Activated B cell treated with CpG ODN at 0.5 μM for 24 hours (primary cell): ENCODE measurements around the gene IL32. TPM values are rescaled to one million over a fixed set of nuclear protein-coding genes. Genes with fewer than 3 reads are reported as not detected.

Experiments
- ATAC-seq: fragments of 200-7000 bp; cut with Tn5 transposase; one replicate; pipeline ENCODE4 v1.10.0; 2021; ENCODE audit warnings: low read depth, mild to moderate bottlenecking, moderate library complexity
- CTCF ChIA-PET: fragments of 350-600 bp; sonication (Branson Sonifier 250); formaldehyde crosslinking; loops from one replicate; lab custom pipeline; 2021; ENCODE audit warnings: antibody characterized with exemption; lab: Charles Lee
- POLR2A ChIA-PET: fragments of 350-600 bp; sonication (Branson Sonifier 250); formaldehyde crosslinking; loops from one replicate; lab custom pipeline; 2021; ENCODE audit warnings: antibody characterized with exemption; lab: Charles Lee
- DNase-seq: peaks from one replicate; pipeline ENCODE4 v3.0.0; 2022
- H3K27ac Mint-ChIP-seq: one replicate; pipeline ENCODE4 v1.8.0; 2020; ENCODE audit warnings: mixed read lengths
- H3K27me3 Mint-ChIP-seq: one replicate; pipeline ENCODE4 v1.8.0; 2021; ENCODE audit warnings: mixed read lengths
- H3K36me3 Mint-ChIP-seq: one replicate; pipeline ENCODE4 v1.8.0; 2021; ENCODE audit warnings: low read depth, mixed read lengths
- H3K4me1 Mint-ChIP-seq: one replicate; pipeline ENCODE4 v1.8.0; 2021; ENCODE audit warnings: mixed read lengths
- H3K4me3 Mint-ChIP-seq: one replicate; pipeline ENCODE4 v1.8.0; 2020; ENCODE audit warnings: mild to moderate bottlenecking, mixed read lengths
- H3K9me3 Mint-ChIP-seq: one replicate; pipeline ENCODE4 v1.8.0; 2020; ENCODE audit warnings: mixed read lengths
- CTCF ChIP-seq: fragments of 200-600 bp; IDR thresholded peaks from one replicate; pipeline ENCODE4 v1.8.0; 2022; ENCODE audit warnings: antibody characterized with exemption, mild to moderate bottlenecking
- intact Hi-C: fragments of 100-400 bp; cut with micrococcal nuclease; formaldehyde crosslinking; loops from one replicate; pipeline ENCODE4 v1.15.1; 2024
- total RNA-seq: library from RNA; stranded (reverse); gene quantifications from 2 replicates; pipeline ENCODE4 v1.2.3, GENCODE V29; 2022

Gene IL32, protein sequence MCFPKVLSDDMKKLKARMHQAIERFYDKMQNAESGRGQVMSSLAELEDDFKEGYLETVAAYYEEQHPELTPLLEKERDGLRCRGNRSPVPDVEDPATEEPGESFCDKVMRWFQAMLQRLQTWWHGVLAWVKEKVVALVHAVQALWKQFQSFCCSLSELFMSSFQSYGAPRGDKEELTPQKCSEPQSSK
- 3.0 and 3.4 TPM in 2 replicates for total RNA-seq

DNA sequence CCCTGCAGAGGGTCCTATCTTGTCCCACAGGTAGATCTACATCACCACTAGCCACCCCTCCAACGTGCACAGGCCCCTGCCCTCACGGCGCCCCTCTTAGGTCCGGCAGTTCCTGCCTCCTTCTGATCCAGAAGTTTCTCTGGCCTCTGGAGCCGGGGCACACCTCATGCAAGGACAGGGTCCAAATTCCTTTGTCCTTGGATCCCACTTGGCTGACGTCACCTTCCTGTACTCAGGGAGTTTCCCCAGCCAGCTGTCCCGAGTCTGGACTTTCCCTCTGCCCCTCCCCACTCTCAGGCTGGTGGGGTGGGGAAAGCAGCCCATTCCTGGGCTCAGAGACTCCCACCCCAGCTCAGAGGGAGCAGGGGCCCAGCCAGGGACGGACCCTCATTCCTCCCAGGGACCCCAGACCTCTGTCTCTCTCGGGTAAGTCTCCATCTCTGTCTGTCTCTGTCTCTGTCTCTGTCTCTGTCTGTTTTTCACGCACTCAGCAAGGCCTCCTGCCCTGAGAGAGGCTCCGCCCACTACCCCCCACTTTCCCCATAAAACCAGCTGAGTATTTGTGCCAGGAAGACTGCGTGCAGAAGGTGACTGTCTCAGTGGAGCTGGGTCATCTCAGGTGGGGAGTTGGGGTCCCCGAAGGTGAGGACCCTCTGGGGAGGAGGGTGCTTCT, at the start of gene IL32:
Gene IL32, plus strand, starts transcription at position 572 of the 673 bp plus-strand sequence. CDS start 172 bp downstream, outside the sequence.
- no peaks in the 10 kb centered on the region for H3K9me3 Mint-ChIP-seq
- POLR2A ChIA-PET: no interaction called here
- CTCF ChIA-PET: interaction anchor here (4.2 kb wide), 1 partner anchor 65 kb away, joined by 19 read pairs; no protein-coding TSS in a partner anchor
- H3K4me1 Mint-ChIP-seq: peaks cover 9% of the 10 kb centered on the region
- intact Hi-C loops: no loop called here
- ATAC-seq: no peak
- no peak for DNase-seq
- no peak for TF ChIP-seq CTCF
- H3K36me3 Mint-ChIP-seq: no peaks in the 10 kb centered on the region
- H3K27me3 Mint-ChIP-seq: no peaks in the 10 kb centered on the region
- H3K27ac Mint-ChIP-seq: no peak within 1 kb of the TSS
- H3K4me3 Mint-ChIP-seq: no peak within 1 kb of the TSS

GRCh38 chr16:3015865-3016521, 49.4 kb upstream of the IL32 start:
- Mint-ChIP-seq H3K27me3 (peaks cover 18% of the 10 kb centered on the region), H3K36me3 (no peaks in the 10 kb centered on the region), H3K27ac (no peak overlapping the region), H3K9me3 (no peaks in the 10 kb centered on the region), H3K4me1 (peaks cover 19% of the 10 kb centered on the region), H3K4me3 (no peak overlapping the region)
- DNase-seq (no peak), ATAC-seq (no peak)
- TF ChIP-seq CTCF: no peak
- intact Hi-C loops: no loop called here
- ChIA-PET POLR2A (no interaction called here), CTCF (no interaction called here)

DNA sequence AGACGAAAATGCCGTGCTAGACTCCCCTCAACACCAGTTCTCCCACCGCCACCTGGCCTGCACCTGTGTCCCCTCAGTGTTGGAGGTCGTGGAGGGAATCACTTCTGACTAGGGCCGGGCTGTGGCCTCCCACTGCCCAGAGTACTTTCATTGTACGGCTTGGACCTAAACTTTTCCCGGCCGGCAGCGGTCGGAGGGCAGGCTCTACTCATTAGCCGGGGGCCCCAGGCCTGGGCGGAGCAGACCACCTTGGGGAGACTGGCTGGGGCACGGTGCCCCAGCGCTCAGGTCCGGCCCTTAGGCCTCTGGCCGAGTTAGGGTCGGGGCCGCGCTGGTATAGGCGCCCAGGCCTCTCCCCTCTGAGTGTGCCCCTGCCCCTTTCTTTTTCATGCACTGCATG, 48.1 kb upstream of the IL32 start:
- DNase-seq (no peak), ATAC-seq (no peak)
- H3K4me3 Mint-ChIP-seq: no peak overlapping the region
- TF ChIP-seq CTCF: no peak
- no peaks in the 10 kb centered on the region for H3K9me3 Mint-ChIP-seq
- H3K27me3 Mint-ChIP-seq: peaks cover 18% of the 10 kb centered on the region
- H3K27ac Mint-ChIP-seq: no peak overlapping the region
- CTCF ChIA-PET: no interaction called here
- intact Hi-C loops: no loop called here
- peaks cover 32% of the 10 kb centered on the region for H3K4me1 Mint-ChIP-seq
- H3K36me3 Mint-ChIP-seq: no peaks in the 10 kb centered on the region
- POLR2A ChIA-PET: no interaction called here

DNA sequence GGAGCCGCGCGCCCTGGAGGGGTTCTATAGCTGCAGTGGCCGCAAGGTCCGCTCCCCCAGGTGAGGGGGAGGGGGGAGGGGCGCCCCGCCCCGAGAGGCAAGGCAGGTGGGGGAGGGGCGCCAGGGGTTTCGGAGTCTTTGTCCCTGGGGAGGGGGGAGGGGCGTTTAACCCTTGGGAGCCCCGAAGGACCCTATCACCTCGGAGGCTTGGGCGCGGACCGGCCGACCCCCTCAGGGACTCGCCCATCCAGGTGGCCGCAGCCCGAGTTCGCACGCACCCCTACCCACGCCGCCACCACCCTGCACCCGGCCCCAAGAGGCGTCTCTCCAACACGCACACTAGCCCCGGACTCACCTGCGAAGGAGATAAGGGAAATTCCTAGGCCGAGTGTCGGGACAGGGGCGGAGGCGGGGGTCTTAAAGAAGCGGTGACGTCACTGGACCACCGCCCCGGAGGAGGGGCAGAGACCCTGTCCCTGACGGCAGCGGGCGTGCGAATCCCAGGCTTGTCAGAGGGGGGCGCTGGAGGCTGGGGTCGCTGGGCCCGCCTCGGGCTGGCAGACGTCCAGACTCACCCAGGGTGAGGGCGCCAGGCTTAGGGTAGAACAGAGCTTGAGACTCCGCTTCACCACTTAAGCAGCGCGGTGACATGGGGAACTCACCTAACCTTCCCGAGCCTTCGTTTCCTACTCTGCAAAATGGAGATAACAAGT, 47.5 kb upstream of the IL32 start, which contains the start of gene CLDN6:
Gene CLDN6, minus strand, starts transcription at position 390 of the 713 bp plus-strand sequence. CDS start 2,162 bp downstream, outside the sequence.
- DNase-seq (no peak), ATAC-seq (no peak)
- ChIA-PET POLR2A (no interaction called here), CTCF (interaction anchor here (0.6 to 2.4 kb wide), 2 partner anchors 11 to 14 kb away, joined by 6 to 12 read pairs; no protein-coding TSS in a partner anchor)
- peaks cover 12% of the 10 kb centered on the region for H3K27me3 Mint-ChIP-seq
- no peaks in the 10 kb centered on the region for H3K36me3 Mint-ChIP-seq
- TF ChIP-seq CTCF: no peak
- H3K9me3 Mint-ChIP-seq: no peaks in the 10 kb centered on the region
- peaks cover 35% of the 10 kb centered on the region for H3K4me1 Mint-ChIP-seq
- no peak within 1 kb of the TSS for H3K4me3 Mint-ChIP-seq
- H3K27ac Mint-ChIP-seq: no peak within 1 kb of the TSS
- intact Hi-C loops: no loop called here
